Adipocyte (in vitro differentiated cells): ENCODE measurements around the gene ST6GALNAC3.
"Not testable (repeated sequence)": the region's sequence is repeated elsewhere in the genome, so short reads cannot be mapped to it uniquely, and the experiment has no call there.

Source experiments
- DNase-seq: peaks from one replicate; pipeline ENCODE4 v3.0.0-alpha.2; 2015; ENCODE audit warnings: low read depth
- H3K27me3 ChIP-seq: replicated peaks from 2 replicates; pipeline ENCODE4 v1.7.0; 2013; ENCODE audit warnings: mild to moderate bottlenecking, low read length, moderate library complexity; ENCODE audit not compliant: control insufficient read depth, insufficient read depth
- H3K36me3 ChIP-seq: 2 replicates; pipeline ENCODE4 v1.7.0; 2013; ENCODE audit warnings: low read length, mild to moderate bottlenecking, moderate library complexity; ENCODE audit not compliant: control insufficient read depth, insufficient read depth, severe bottlenecking
- H3K4me1 ChIP-seq: 2 replicates; pipeline ENCODE4 v1.7.0; 2013; ENCODE audit warnings: mild to moderate bottlenecking, low read length, moderate library complexity; ENCODE audit not compliant: control insufficient read depth, insufficient read depth
- H3K4me3 ChIP-seq: 2 replicates; pipeline ENCODE4 v1.7.0; 2013; ENCODE audit warnings: mild to moderate bottlenecking, low read length, moderate library complexity
- H3K9ac ChIP-seq: 2 replicates; pipeline ENCODE4 v1.7.0; 2013; ENCODE audit warnings: mild to moderate bottlenecking, low read length, moderate library complexity
- H3K9me3 ChIP-seq: 2 replicates; pipeline ENCODE4 v1.7.0; 2013; ENCODE audit warnings: mild to moderate bottlenecking, low read length, moderate library complexity; ENCODE audit not compliant: control insufficient read depth

ST6GALNAC3 gene

GRCh38 chr1:76314730-76315129 is 240.2 kb downstream of the ST6GALNAC3 start:
- Histone ChIP-seq H3K27me3 (peaks cover 3% of the 10 kb centered on the region), H3K9me3 (no peaks in the 10 kb centered on the region), H3K4me1 (no peaks in the 10 kb centered on the region), H3K9ac (no peak overlapping the region), H3K36me3 (no peaks in the 10 kb centered on the region), H3K4me3 (no peak overlapping the region)
- no peak for DNase-seq

- Histone ChIP-seq H3K9me3 (no peaks in the 10 kb centered on the region), H3K4me3 (no peak overlapping the region), H3K4me1 (no peaks in the 10 kb centered on the region), H3K9ac (no peak overlapping the region), H3K36me3 (no peaks in the 10 kb centered on the region), H3K27me3 (peaks cover 3% of the 10 kb centered on the region)
- no peak for DNase-seq
Measured at GRCh38 chr1:76317299-76317900, 242.9 kb downstream of the ST6GALNAC3 start.

GRCh38 chr1:76330991-76331603 is 256.6 kb downstream of the ST6GALNAC3 start:
- H3K4me3 ChIP-seq, result no peak overlapping the region
- no peak overlapping the region for H3K9ac ChIP-seq
- no peaks in the 10 kb centered on the region for H3K9me3 ChIP-seq
- peaks cover 8% of the 10 kb centered on the region for H3K4me1 ChIP-seq
- H3K36me3 ChIP-seq, result no peaks in the 10 kb centered on the region
- H3K27me3 ChIP-seq, result no peaks in the 10 kb centered on the region
- DNase-seq, result peak; percentile 86

GRCh38 chr1:76335882-76336281 is 261.3 kb downstream of the ST6GALNAC3 start:
- Histone ChIP-seq H3K36me3 (no peaks in the 10 kb centered on the region), H3K4me1 (peaks cover 25% of the 10 kb centered on the region), H3K9ac (peak overlapping the region; percentile 60), H3K4me3 (no peak overlapping the region), H3K9me3 (no peaks in the 10 kb centered on the region), H3K27me3 (no peaks in the 10 kb centered on the region)
- DNase-seq, result no peak

- peak; percentile 94 for DNase-seq
- H3K9ac ChIP-seq, result peak overlapping the region; percentile 60
- peaks cover 25% of the 10 kb centered on the region for H3K4me1 ChIP-seq
Measured at GRCh38 chr1:76336931-76337371, 262.4 kb downstream of the ST6GALNAC3 start.

GRCh38 chr1:76337542-76338219 is 263.1 kb downstream of the ST6GALNAC3 start:
- Histone ChIP-seq H3K4me1 (peaks cover 25% of the 10 kb centered on the region), H3K4me3 (no peak overlapping the region), H3K9me3 (no peaks in the 10 kb centered on the region), H3K36me3 (no peaks in the 10 kb centered on the region), H3K27me3 (no peaks in the 10 kb centered on the region), H3K9ac (peak overlapping the region; percentile 31)
- DNase-seq, result no peak

More at GRCh38 chr1:76336931-76337371, 262.4 kb downstream of the ST6GALNAC3 start:
- no peak overlapping the region for H3K4me3 ChIP-seq
- no peaks in the 10 kb centered on the region for H3K27me3 ChIP-seq
- H3K36me3 ChIP-seq, result no peaks in the 10 kb centered on the region
- H3K9me3 ChIP-seq, result no peaks in the 10 kb centered on the region

- Histone ChIP-seq H3K9me3 (no peaks in the 10 kb centered on the region), H3K27me3 (peaks cover 2% of the 10 kb centered on the region), H3K4me3 (no peak overlapping the region), H3K36me3 (no peaks in the 10 kb centered on the region), H3K9ac (no peak overlapping the region), H3K4me1 (peaks cover 25% of the 10 kb centered on the region)
- peak; percentile 12 for DNase-seq
Measured at GRCh38 chr1:76340056-76340455, 265.5 kb downstream of the ST6GALNAC3 start.

- H3K9ac ChIP-seq, H3K4me3 ChIP-seq, H3K9me3 ChIP-seq, H3K36me3 ChIP-seq, H3K27me3 ChIP-seq, DNase-seq: not testable (repeated sequence)
- peaks cover 10% of the 10 kb centered on the region for H3K4me1 ChIP-seq
Measured at GRCh38 chr1:76341816-76342215, 267.3 kb downstream of the ST6GALNAC3 start.

- peaks cover 5% of the 10 kb centered on the region for H3K27me3 ChIP-seq
- H3K4me3 ChIP-seq, result no peak overlapping the region
- H3K9me3 ChIP-seq, result no peaks in the 10 kb centered on the region
Measured at GRCh38 chr1:76343356-76343755, 268.8 kb downstream of the ST6GALNAC3 start.

GRCh38 chr1:76351655-76352054 is 277.1 kb downstream of the ST6GALNAC3 start:
- no peak overlapping the region for H3K9ac ChIP-seq
- H3K4me1 ChIP-seq, result no peaks in the 10 kb centered on the region
- H3K27me3 ChIP-seq, result peaks cover 7% of the 10 kb centered on the region
- H3K4me3 ChIP-seq, result no peak overlapping the region
- no peak for DNase-seq
- no peaks in the 10 kb centered on the region for H3K36me3 ChIP-seq
- no peaks in the 10 kb centered on the region for H3K9me3 ChIP-seq

More at GRCh38 chr1:76343356-76343755, 268.8 kb downstream of the ST6GALNAC3 start:
- no peaks in the 10 kb centered on the region for H3K36me3 ChIP-seq
- DNase-seq, result no peak
- no peaks in the 10 kb centered on the region for H3K4me1 ChIP-seq
- no peak overlapping the region for H3K9ac ChIP-seq

GRCh38 chr1:76352741-76353435 is 278.3 kb downstream of the ST6GALNAC3 start:
- Histone ChIP-seq H3K9me3 (no peaks in the 10 kb centered on the region), H3K4me3 (no peak overlapping the region), H3K9ac (no peak overlapping the region), H3K27me3 (peaks cover 7% of the 10 kb centered on the region), H3K4me1 (no peaks in the 10 kb centered on the region), H3K36me3 (no peaks in the 10 kb centered on the region)
- no peak for DNase-seq
